Cardiac fibroblast (primary cell): Measurements from ENCODE around the gene CCDC83.
"Not testable (repeated sequence)": the region's sequence is repeated elsewhere in the genome, so short reads cannot be mapped to it uniquely, and the experiment has no call there.

ENCODE experiments used
- DNase-seq, 2 donors: peaks; one replicate each; pipeline versions ENCODE4 v3.0.0 to v3.0.0-alpha.2; 2010; ENCODE audit warnings: low read depth in 2 of 2
- H3K4me3 ChIP-seq, 2 donors: replicated peaks in 1 of 2; 1 replicate in 1 of 2; 2 replicates in 1 of 2; pipeline ENCODE4 v1.5.1; 2011; ENCODE audit warnings: low read depth in 2 of 2, low read length in 2 of 2, mild to moderate bottlenecking in 2 of 2, moderate library complexity in 1 of 2
- TF ChIP-seq, protein P1 (sequence below): IDR thresholded peaks from one replicate; pipeline ENCODE4 v1.5.1; 2011; ENCODE audit warnings: low read depth, mild to moderate bottlenecking, low read length, inconsistent platforms

The CCDC83 gene

DNA sequence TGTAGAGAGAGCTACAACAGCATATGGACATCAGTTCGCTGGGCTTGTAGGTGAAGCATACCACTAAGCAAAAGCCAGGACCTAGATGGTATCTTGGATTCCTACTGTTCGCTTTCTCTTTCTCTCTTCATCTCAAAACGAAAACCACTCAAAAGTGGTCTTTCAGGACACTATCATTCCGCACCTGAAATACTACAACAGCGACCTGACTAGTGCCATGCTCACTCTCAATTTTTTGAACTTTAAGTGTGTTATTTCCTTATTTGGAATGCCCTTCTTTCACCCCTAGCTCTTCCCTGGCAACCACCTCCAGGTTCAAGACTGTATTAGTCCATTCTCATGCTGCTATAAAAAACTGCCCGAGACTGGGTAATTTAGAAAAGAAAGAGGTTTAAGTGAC is 59.2 kb downstream of the CCDC83 start:
- no peak for DNase-seq

DNA sequence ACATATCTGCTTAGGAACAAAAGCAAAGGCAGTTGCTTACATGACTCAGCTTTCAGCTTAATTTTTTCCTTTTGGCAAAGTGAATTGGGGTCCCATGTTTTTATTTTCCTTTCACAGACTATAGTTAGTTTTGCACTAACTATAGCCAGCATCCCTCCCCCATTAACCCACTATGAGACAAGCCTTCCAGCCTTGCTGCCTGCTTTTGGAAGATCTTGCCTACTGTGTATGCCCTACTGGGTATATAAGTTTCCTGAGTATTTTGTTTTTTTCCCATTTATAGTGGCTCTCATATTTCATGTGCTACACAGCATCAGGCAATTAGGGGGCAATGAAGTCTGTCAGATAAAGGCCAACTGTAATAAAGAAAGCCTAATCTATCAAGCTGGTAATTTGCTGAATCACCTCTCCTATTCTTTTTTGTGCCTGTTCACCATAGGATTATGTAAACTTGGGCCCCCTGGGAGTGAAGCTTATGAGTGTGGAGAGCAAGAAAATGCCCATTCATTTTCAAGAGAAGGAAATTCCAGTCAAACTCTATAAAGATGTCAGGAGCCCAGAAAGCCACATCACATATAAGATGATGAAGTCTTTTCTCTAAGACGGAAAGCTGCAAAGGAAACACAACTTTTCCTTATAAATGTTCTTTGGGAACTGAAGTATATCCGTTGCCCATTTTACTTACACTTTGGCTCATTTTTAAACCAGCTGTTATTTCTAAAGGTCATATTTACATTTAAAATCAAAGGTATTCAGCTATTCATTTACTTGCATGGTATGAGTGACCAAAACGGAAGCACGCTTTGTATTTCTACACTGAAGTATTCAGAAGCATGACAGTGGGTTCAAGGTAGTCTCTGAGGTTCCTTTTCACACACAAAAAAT is 64.0 kb downstream of the CCDC83 start:
- H3K4me3 ChIP-seq: no peak overlapping the region
- DNase-seq: peak; percentile 42 to 63

More for the DNA sequence above, 59.2 kb downstream of the CCDC83 start:
- TF ChIP-seq, protein P1, sequence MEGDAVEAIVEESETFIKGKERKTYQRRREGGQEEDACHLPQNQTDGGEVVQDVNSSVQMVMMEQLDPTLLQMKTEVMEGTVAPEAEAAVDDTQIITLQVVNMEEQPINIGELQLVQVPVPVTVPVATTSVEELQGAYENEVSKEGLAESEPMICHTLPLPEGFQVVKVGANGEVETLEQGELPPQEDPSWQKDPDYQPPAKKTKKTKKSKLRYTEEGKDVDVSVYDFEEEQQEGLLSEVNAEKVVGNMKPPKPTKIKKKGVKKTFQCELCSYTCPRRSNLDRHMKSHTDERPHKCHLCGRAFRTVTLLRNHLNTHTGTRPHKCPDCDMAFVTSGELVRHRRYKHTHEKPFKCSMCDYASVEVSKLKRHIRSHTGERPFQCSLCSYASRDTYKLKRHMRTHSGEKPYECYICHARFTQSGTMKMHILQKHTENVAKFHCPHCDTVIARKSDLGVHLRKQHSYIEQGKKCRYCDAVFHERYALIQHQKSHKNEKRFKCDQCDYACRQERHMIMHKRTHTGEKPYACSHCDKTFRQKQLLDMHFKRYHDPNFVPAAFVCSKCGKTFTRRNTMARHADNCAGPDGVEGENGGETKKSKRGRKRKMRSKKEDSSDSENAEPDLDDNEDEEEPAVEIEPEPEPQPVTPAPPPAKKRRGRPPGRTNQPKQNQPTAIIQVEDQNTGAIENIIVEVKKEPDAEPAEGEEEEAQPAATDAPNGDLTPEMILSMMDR: no peak
- no peak overlapping the region for H3K4me3 ChIP-seq

DNA sequence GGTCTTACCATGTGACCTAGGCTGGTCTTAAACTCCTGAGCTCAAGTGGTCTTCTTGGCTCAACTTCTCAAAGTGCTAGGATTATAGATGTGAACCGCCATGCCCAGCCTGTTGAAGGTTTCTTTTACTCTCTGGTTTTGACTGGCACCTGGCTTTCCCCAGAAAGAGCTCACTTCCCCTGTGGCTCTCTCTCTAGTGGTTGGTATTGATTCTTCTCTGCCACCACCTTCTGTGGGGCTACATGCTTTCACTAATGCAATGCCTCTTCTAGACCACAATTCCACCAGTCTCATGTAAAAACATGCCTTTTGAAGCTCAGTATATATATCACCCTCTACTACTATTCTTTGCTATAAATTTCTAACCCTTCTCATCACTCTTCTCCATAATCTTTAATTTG is 67.2 kb downstream of the CCDC83 start:
- TF ChIP-seq, protein P1: no peak
- H3K4me3 ChIP-seq: no peak overlapping the region
- DNase-seq: no peak

More for the DNA sequence above, 64.0 kb downstream of the CCDC83 start:
- TF ChIP-seq, protein P1: no peak

DNA sequence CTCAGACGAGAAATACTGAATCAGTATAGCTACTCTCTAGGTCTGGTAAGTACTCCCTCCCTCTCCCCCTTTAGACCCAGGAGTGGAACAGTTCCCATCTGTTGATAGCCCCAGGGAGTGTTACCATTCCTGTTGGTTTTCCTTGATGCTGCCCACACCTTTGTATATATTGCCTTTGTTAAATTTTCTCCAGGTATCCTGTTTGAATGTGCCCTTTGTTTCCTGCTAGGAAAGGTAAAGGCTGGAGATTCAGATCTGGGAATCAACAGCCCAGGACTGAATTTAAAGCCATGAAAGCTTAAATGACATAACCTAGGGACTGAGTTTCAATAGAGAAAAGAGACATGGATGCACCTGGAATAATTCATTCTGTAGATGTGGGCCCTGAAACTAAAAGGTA is 68.3 kb downstream of the CCDC83 start:
- no peak overlapping the region for H3K4me3 ChIP-seq
- DNase-seq: no peak
- TF ChIP-seq, protein P1: no peak

DNA sequence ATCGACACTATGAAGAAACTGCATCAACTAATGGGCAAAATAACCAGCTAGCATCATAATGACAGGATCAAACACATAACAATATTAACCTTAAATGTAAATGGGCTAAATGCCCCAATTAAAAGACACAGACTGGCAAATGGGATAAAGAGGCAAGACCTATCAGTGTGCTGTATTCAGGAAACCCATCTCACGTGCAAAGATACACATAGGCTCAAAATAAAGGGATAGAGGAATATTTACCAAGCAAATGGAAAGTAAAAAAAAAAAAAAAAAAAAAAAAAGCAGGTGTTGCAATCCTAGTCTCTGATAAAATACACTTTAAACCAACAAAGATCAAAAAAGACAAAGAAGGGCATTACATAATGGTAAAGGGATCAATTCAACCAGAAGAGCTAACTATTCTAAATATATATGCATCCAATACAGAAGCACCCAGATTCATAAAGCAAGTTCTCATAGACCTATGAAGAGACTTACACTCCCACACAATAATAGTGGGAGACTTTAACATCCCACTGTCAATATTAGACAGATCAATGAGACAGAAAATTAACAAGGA is 71.6 kb downstream of the CCDC83 start:
- not testable (repeated sequence) for DNase-seq, H3K4me3 ChIP-seq

DNA sequence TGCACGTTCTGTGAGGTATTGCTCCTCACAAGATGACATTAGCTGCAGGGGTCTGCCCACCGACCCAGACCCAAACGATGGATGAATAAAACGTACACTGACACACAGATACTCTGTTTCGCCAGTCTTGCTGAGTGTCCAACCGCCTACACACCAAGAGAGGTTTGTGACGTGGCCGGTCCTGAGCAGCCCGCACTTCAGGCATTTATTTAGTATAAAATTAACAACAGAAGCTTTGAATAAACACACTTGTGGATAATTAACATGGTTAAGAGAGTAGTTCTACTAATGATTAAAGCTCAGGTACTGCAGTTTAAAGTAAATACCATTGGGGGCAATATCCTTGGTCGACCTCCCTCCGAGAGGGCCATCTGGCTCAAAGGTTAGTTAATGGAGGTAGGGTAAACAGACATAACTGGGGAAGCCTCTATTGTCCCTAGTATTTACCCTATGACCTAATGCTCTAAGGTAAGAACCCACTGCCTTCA is 75.7 kb downstream of the CCDC83 start:
- TF ChIP-seq, protein P1: no peak
- H3K4me3 ChIP-seq: no peak overlapping the region
- no peak for DNase-seq

DNA sequence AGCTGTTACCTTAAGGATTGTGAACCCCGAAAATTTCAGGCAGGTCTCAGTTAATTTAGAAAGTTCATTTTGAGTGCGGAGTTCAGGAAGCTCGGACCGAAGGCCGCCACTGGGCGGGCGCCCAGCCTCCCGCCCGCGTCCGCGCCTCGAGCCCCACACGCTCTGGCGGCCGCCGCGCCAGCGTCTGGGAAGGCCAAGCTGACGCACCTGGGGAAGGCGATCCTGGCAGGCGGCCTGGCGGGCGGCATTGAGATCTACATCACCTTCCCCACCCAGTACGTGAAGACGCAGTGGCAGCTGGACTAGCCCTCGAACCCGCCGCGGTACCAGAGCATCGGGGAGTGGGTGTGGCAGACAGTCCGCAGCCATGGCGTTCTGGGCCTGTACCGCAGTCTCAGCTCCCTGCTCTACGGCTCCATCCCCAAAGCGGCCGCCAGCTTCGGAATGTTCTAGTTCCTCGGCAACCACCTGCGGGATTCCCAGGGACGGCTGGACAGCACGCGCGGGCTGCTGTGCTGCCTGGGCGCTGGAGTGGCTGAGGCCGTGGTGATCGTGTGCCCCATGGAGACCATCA is 79.5 kb downstream of the CCDC83 start:
- TF ChIP-seq, protein P1: no peak
- peak overlapping the region in 1 of 2 donors; percentile 13 for H3K4me3 ChIP-seq
- DNase-seq: no peak
